Measurements from ENCODE around the gene SPHK2.

Gene SPHK2

DNA sequence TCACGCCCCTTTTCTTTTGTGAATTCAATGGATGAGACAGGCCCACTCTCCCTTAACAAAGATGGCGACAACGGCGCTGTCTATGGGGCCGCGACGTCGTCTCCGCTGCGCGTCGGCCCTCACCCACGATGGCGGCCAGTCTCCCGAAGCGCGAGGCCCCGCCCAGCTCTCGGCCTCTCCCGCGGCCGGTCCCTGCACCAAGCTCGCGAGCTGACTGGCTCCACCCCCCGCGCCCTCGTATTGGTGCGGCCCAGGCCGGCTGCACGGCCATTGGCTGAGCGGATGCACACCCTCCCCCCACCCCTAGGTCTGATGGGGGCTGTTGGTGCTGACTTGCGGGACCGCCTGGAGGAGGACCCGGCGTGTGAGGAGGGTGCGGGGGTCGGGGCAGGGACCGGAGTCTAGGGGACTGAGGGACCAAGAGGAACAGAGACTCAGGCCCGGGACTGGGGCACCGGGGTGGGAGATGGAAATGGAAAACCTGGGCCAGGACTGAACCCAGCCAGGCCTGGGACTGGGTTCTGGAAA, 4.8 kb downstream of the SPHK2 start:
- Histone ChIP-seq H3K4me1 (ENCODE audit: control insufficient read depth in 1 of 2, insufficient read depth in 2 of 2, low read length in 2 of 2) (peaks cover 27 to 33% of the 10 kb centered on the region in 2 donors), H3K4me3 (ENCODE audit: low read depth in 1 of 2, low read length in 2 of 2) (peak overlapping the region; percentile 62 to 70), H3K36me3 (ENCODE audit: control insufficient read depth in 1 of 2, insufficient read depth in 2 of 2, low read length in 2 of 2) (peaks cover 0 to 7% of the 10 kb centered on the region in 2 donors), H3K9me3 (ENCODE audit: control insufficient read depth in 1 of 2, low read length in 2 of 2) (no peaks in the 10 kb centered on the region), H3K27ac (ENCODE audit: low read depth, low read length) (peak overlapping the region; percentile 78), H3K9ac (ENCODE audit: low read depth in 1 of 2, low read length in 2 of 2) (peak overlapping the region; percentile 77 to 87), H3K27me3 (ENCODE audit: control insufficient read depth in 1 of 2, insufficient read depth in 2 of 2, low read length in 2 of 2) (no peaks in the 10 kb centered on the region)

DNA sequence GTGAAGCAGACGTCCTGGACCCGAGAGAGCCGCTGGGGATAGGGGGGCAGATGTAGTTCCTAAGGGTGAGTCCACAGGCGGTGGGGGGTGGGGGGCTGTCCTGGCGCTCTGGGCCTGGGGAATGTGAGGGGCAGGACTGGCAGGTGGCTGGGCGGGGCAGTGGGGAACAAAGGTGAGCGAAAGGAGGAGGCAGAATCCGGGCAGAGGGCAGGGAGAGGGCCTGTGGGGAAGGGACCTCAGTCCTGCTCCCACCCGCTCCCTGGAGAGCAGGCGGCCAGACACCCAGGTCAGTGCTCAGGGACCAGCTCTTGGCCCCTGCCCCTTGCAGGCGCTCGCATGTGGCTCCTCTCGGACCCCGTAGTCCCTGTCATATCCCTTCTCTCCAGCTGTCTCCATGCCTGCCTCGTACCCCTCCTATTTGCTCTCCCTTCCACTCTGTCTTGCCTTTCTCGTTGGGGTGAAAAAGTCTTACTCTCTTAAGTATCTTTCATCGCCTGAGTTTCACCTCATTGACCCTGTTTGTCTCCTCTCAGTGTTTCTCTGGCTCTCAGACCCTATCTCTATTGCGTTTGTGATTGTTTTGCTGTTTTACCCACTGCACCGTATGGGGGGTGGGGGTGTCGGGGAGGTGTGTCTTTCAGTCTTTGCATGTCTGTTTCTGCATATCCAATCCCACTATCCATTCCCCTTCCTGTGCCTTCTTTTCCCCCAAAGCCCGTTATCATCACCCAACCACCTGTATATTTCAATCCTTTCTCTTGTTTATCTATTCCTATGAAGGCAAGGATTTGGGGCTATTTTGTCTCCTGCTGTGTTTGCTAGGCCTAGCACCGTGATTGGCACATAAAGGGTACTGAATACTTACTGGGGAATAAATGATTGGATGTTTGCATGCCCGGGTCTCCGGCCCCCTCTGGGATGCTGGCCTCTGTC, 5.8 kb downstream of the SPHK2 start:
- Histone ChIP-seq H3K9me3 (ENCODE audit: control insufficient read depth in 1 of 2, low read length in 2 of 2) (no peaks in the 10 kb centered on the region), H3K4me3 (ENCODE audit: low read depth in 1 of 2, low read length in 2 of 2) (peak overlapping the region; percentile 62 to 70), H3K27me3 (ENCODE audit: control insufficient read depth in 1 of 2, insufficient read depth in 2 of 2, low read length in 2 of 2) (no peaks in the 10 kb centered on the region), H3K36me3 (ENCODE audit: control insufficient read depth in 1 of 2, insufficient read depth in 2 of 2, low read length in 2 of 2) (peaks cover 0 to 7% of the 10 kb centered on the region in 2 donors), H3K9ac (ENCODE audit: low read depth in 1 of 2, low read length in 2 of 2) (peak overlapping the region; percentile 77 to 87), H3K4me1 (ENCODE audit: control insufficient read depth in 1 of 2, insufficient read depth in 2 of 2, low read length in 2 of 2) (peaks cover 27 to 28% of the 10 kb centered on the region in 2 donors), H3K27ac (ENCODE audit: low read depth, low read length) (peak overlapping the region; percentile 78)

DNA sequence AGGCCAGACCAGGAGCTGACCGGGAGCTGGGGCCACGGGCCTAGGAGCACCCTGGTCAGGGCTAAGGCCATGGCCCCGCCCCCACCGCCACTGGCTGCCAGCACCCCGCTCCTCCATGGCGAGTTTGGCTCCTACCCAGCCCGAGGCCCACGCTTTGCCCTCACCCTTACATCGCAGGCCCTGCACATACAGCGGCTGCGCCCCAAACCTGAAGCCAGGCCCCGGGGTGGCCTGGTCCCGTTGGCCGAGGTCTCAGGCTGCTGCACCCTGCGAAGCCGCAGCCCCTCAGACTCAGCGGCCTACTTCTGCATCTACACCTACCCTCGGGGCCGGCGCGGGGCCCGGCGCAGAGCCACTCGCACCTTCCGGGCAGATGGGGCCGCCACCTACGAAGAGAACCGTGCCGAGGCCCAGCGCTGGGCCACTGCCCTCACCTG, 6.6 kb downstream of the SPHK2 start:
- H3K27ac ChIP-seq (ENCODE audit: low read depth, low read length), result peak overlapping the region; percentile 20
- peaks cover 34 to 37% of the 10 kb centered on the region in 2 donors for H3K4me1 ChIP-seq (ENCODE audit: control insufficient read depth in 1 of 2, insufficient read depth in 2 of 2, low read length in 2 of 2)
- peak overlapping the region; percentile 62 to 70 for H3K4me3 ChIP-seq (ENCODE audit: low read depth in 1 of 2, low read length in 2 of 2)
- H3K27me3 ChIP-seq (ENCODE audit: control insufficient read depth in 1 of 2, insufficient read depth in 2 of 2, low read length in 2 of 2), result no peaks in the 10 kb centered on the region
- no peaks in the 10 kb centered on the region for H3K9me3 ChIP-seq (ENCODE audit: control insufficient read depth in 1 of 2, low read length in 2 of 2)
- peaks cover 0 to 7% of the 10 kb centered on the region in 2 donors for H3K36me3 ChIP-seq (ENCODE audit: control insufficient read depth in 1 of 2, insufficient read depth in 2 of 2, low read length in 2 of 2)
- peak overlapping the region; percentile 77 to 87 for H3K9ac ChIP-seq (ENCODE audit: low read depth in 1 of 2, low read length in 2 of 2)

DNA sequence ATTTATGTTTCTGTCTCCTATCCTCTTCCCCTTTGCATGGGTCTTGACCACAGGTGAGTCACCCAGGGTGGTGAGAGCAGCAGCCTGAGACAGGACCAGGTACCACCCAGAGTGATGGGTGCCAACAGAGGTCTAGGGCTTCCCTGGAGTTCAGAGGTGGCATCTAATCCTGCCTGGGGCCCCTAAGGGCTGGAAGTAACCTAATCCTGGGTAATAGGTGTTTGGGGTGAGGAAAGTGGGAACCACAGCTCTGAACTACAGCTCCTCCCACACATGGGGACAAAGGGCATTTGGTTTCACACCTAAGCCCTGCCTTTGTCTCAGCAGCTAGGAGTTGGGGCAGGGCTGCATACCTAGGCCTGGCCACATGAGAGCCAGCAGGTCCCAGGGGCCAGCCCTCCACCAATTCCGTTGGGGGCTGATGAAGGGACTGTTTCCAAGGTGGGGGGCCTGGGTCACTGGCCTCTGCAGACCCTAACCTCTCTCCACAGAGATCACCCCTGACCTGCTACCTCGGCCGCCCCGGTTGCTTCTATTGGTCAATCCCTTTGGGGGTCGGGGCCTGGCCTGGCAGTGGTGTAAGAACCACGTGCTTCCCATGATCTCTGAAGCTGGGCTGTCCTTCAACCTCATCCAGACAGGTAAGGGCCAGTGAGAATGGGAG, 8.0 kb downstream of the SPHK2 start:
- Histone ChIP-seq H3K4me1 (ENCODE audit: control insufficient read depth in 1 of 2, insufficient read depth in 2 of 2, low read length in 2 of 2) (peaks cover 40 to 44% of the 10 kb centered on the region in 2 donors), H3K9me3 (ENCODE audit: control insufficient read depth in 1 of 2, low read length in 2 of 2) (no peaks in the 10 kb centered on the region), H3K27ac (ENCODE audit: low read depth, low read length) (peak overlapping the region; percentile 69), H3K27me3 (ENCODE audit: control insufficient read depth in 1 of 2, insufficient read depth in 2 of 2, low read length in 2 of 2) (no peaks in the 10 kb centered on the region), H3K4me3 (ENCODE audit: low read depth in 1 of 2, low read length in 2 of 2) (peak overlapping the region; percentile 40 to 46), H3K9ac (ENCODE audit: low read depth in 1 of 2, low read length in 2 of 2) (peak overlapping the region; percentile 49 to 51), H3K36me3 (ENCODE audit: control insufficient read depth in 1 of 2, insufficient read depth in 2 of 2, low read length in 2 of 2) (peaks cover 4 to 16% of the 10 kb centered on the region in 2 donors)

DNA sequence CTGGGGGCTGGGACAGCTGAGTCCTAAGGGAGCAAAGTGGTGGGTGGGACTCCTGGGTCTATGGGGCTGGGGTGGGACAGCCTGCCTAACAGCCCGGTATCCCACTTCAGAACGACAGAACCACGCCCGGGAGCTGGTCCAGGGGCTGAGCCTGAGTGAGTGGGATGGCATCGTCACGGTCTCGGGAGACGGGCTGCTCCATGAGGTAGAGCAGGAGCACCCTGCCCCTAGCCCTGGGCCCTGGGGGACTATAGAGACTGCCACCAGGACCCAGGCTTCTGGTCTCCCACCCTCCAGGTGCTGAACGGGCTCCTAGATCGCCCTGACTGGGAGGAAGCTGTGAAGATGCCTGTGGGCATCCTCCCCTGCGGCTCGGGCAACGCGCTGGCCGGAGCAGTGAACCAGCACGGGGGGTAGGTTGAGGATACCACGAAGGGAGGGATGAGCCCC, 8.6 kb downstream of the SPHK2 start:
- Histone ChIP-seq H3K4me3 (ENCODE audit: low read depth in 1 of 2, low read length in 2 of 2) (peak overlapping the region; percentile 32 to 46), H3K4me1 (ENCODE audit: control insufficient read depth in 1 of 2, insufficient read depth in 2 of 2, low read length in 2 of 2) (peaks cover 46 to 49% of the 10 kb centered on the region in 2 donors), H3K36me3 (ENCODE audit: control insufficient read depth in 1 of 2, insufficient read depth in 2 of 2, low read length in 2 of 2) (peaks cover 4 to 20% of the 10 kb centered on the region in 2 donors), H3K27ac (ENCODE audit: low read depth, low read length) (peak overlapping the region; percentile 69), H3K9ac (ENCODE audit: low read depth in 1 of 2, low read length in 2 of 2) (peak overlapping the region; percentile 49 to 51), H3K9me3 (ENCODE audit: control insufficient read depth in 1 of 2, low read length in 2 of 2) (no peaks in the 10 kb centered on the region), H3K27me3 (ENCODE audit: control insufficient read depth in 1 of 2, insufficient read depth in 2 of 2, low read length in 2 of 2) (no peaks in the 10 kb centered on the region)

DNA sequence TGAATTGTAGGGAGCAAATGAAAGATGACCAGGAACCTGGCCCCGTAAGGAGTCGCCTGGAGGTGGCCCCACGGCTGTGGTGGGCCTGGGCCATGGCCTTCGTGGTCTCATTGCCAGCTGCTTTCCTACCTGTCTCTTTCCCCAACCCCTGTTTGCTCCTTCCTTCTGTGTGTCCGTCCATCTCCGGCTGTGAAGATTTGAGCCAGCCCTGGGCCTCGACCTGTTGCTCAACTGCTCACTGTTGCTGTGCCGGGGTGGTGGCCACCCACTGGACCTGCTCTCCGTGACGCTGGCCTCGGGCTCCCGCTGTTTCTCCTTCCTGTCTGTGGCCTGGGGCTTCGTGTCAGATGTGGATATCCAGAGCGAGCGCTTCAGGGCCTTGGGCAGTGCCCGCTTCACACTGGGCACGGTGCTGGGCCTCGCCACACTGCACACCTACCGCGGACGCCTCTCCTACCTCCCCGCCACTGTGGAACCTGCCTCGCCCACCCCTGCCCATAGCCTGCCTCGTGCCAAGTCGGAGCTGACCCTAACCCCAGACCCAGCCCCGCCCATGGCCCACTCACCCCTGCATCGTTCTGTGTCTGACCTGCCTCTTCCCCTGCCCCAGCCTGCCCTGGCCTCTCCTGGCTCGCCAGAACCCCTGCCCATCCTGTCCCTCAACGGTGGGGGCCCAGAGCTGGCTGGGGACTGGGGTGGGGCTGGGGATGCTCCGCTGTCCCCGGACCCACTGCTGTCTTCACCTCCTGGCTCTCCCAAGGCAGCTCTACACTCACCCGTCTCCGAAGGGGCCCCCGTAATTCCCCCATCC, 9.4 kb downstream of the SPHK2 start:
- no peak overlapping the region for H3K4me3 ChIP-seq (ENCODE audit: low read depth in 1 of 2, low read length in 2 of 2)
- H3K27ac ChIP-seq (ENCODE audit: low read depth, low read length), result no peak overlapping the region

DNA sequence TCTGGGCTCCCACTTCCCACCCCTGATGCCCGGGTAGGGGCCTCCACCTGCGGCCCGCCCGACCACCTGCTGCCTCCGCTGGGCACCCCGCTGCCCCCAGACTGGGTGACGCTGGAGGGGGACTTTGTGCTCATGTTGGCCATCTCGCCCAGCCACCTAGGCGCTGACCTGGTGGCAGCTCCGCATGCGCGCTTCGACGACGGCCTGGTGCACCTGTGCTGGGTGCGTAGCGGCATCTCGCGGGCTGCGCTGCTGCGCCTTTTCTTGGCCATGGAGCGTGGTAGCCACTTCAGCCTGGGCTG, 9.9 kb downstream of the SPHK2 start:
- no peak overlapping the region for H3K4me3 ChIP-seq (ENCODE audit: low read depth in 1 of 2, low read length in 2 of 2)
- H3K36me3 ChIP-seq (ENCODE audit: control insufficient read depth in 1 of 2, insufficient read depth in 2 of 2, low read length in 2 of 2), result peaks cover 4 to 20% of the 10 kb centered on the region in 2 donors
- H3K27ac ChIP-seq (ENCODE audit: low read depth, low read length), result peak overlapping the region; percentile 70
- H3K27me3 ChIP-seq (ENCODE audit: control insufficient read depth in 1 of 2, insufficient read depth in 2 of 2, low read length in 2 of 2), result no peaks in the 10 kb centered on the region
- H3K9ac ChIP-seq (ENCODE audit: low read depth in 1 of 2, low read length in 2 of 2), result peak overlapping the region in 1 of 2 donors; percentile 64
- peaks cover 51 to 54% of the 10 kb centered on the region in 2 donors for H3K4me1 ChIP-seq (ENCODE audit: control insufficient read depth in 1 of 2, insufficient read depth in 2 of 2, low read length in 2 of 2)
- H3K9me3 ChIP-seq (ENCODE audit: control insufficient read depth in 1 of 2, low read length in 2 of 2), result no peaks in the 10 kb centered on the region

More for the DNA sequence above, 9.4 kb downstream of the SPHK2 start:
- H3K9ac ChIP-seq (ENCODE audit: low read depth in 1 of 2, low read length in 2 of 2), result no peak overlapping the region
- peaks cover 4 to 20% of the 10 kb centered on the region in 2 donors for H3K36me3 ChIP-seq (ENCODE audit: control insufficient read depth in 1 of 2, insufficient read depth in 2 of 2, low read length in 2 of 2)
- H3K4me1 ChIP-seq (ENCODE audit: control insufficient read depth in 1 of 2, insufficient read depth in 2 of 2, low read length in 2 of 2), result peaks cover 48 to 51% of the 10 kb centered on the region in 2 donors
- H3K9me3 ChIP-seq (ENCODE audit: control insufficient read depth in 1 of 2, low read length in 2 of 2), result no peaks in the 10 kb centered on the region
- H3K27me3 ChIP-seq (ENCODE audit: control insufficient read depth in 1 of 2, insufficient read depth in 2 of 2, low read length in 2 of 2), result no peaks in the 10 kb centered on the region

DNA sequence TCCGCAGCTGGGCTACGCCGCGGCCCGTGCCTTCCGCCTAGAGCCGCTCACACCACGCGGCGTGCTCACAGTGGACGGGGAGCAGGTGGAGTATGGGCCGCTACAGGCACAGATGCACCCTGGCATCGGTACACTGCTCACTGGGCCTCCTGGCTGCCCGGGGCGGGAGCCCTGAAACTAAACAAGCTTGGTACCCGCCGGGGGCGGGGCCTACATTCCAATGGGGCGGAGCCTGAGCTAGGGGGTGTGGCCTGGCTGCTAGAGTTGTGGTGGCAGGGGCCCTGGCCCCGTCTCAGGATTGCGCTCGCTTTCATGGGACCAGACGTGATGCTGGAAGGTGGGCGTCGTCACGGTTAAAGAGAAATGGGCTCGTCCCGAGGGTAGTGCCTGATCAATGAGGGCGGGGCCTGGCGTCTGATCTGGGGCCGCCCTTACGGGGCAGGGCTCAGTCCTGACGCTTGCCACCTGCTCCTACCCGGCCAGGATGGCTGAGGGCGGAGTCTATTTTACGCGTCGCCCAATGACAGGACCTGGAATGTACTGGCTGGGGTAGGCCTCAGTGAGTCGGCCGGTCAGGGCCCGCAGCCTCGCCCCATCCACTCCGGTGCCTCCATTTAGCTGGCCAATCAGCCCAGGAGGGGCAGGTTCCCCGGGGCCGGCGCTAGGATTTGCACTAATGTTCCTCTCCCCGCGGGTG, 10.4 kb downstream of the SPHK2 start:
- H3K27ac ChIP-seq (ENCODE audit: low read depth, low read length), result peak overlapping the region; percentile 82
- H3K27me3 ChIP-seq (ENCODE audit: control insufficient read depth in 1 of 2, insufficient read depth in 2 of 2, low read length in 2 of 2), result no peaks in the 10 kb centered on the region
- peaks cover 53 to 57% of the 10 kb centered on the region in 2 donors for H3K4me1 ChIP-seq (ENCODE audit: control insufficient read depth in 1 of 2, insufficient read depth in 2 of 2, low read length in 2 of 2)
- H3K4me3 ChIP-seq (ENCODE audit: low read depth in 1 of 2, low read length in 2 of 2), result no peak overlapping the region
- H3K9me3 ChIP-seq (ENCODE audit: control insufficient read depth in 1 of 2, low read length in 2 of 2), result no peaks in the 10 kb centered on the region
- H3K36me3 ChIP-seq (ENCODE audit: control insufficient read depth in 1 of 2, insufficient read depth in 2 of 2, low read length in 2 of 2), result peaks cover 4 to 20% of the 10 kb centered on the region in 2 donors
- peak overlapping the region; percentile 63 to 64 for H3K9ac ChIP-seq (ENCODE audit: low read depth in 1 of 2, low read length in 2 of 2)

All from duodenal mucosa (tissue), 2 donors.